Measurements from ENCODE around the gene ASB11. TPM values are rescaled to one million over a fixed set of nuclear protein-coding genes. Genes with fewer than 3 reads are reported as not detected.
A peak's percentile ranks its signal among the peaks of the same experiment; 100 is the strongest.
"Not testable (repeated sequence)": the region's sequence is repeated elsewhere in the genome, so short reads cannot be mapped to it uniquely, and the experiment has no call there.

ASB11 gene
- total RNA-seq, 1 donor from 2014 or later, result not detected

GRCh38 chrX:15305899-15306298 is 9.5 kb downstream of the ASB11 start:
- DNase-seq, result not testable (repeated sequence)

DNA sequence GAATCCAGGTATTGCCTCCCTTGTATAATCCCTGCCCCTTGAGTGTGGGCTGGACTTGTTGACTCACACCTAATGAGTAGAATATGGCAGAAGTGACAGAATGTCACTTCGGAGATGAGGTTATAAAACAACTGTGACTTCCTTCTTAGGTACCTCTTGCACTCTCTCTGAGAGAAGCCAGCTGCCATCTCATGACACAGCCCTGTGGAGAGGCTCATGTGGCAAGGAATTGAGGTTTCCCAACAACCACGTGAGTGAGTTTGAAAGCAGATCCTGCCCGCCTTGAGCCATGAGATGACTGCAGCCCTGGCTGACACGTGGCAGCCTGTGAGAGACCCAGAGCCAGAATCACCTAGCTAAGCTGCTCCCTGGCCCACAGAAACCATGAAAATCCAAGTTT is 13.5 kb downstream of the ASB11 start:
- no peak for DNase-seq

DNA sequence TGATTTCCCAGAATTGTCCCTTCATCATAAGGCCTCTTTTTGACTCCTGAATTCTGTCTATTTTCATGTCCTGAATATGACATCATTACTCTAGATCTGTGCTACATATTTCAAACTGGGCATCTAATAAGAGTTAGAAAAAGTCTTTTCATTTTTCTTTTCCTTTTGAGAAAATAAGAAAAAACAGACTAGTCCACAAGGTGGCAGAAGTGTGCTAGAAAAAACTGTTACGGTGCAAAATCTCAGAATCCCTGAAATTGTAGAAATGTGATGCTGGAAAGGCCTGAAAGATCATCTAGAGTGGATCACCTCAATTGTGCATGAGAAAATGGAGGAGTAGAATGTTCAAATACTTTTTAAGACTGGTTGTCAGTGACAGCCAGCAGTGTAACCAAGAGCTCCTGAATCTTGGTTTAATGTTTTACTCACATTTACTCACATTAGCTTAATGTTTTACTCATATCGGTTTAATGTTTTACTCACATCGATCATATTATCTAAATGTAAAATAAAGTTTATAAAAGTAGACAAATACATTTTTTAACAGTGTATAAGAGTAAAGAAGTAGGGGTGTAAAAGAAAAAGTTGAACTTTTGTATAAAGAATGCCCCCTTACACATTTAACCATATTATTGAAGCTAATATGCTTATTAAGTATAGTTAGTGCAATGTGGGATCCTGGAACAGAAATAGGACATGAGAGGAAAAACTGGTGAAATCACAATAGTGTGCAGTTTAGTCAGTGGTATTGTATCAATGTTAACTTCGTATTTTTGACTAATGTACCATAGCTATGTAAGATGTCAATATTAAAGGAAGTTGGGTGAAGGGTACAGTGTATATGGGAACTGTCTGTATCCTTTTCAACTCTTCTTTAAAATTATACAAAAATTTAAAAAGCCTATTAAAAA is 15.2 kb downstream of the ASB11 start:
- DNase-seq, result peak; percentile 59

- DNase-seq, result no peak
Observed at GRCh38 chrX:15298780-15299179, 16.7 kb downstream of the ASB11 start.

DNA sequence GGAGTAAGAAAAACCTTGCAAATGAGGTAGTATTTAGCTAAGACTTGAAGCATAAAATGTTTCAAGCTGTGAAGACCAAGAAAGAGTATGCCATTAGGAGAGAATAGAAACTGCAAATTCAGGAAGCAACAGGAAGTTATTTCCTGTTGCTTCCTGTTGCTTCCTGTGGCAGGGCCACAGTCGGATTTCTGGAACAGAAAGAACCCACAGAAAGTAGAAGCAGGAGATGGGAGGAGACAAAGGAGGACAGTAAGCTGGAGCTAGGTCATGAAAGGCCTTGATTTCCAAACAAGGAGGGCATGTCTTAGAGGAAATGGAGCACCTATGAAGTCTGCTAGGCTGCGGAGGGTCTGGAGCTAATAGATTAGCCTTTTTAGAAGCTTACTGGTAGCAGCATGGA is 17.2 kb downstream of the ASB11 start:
- DNase-seq, result peak; percentile 72

DNA sequence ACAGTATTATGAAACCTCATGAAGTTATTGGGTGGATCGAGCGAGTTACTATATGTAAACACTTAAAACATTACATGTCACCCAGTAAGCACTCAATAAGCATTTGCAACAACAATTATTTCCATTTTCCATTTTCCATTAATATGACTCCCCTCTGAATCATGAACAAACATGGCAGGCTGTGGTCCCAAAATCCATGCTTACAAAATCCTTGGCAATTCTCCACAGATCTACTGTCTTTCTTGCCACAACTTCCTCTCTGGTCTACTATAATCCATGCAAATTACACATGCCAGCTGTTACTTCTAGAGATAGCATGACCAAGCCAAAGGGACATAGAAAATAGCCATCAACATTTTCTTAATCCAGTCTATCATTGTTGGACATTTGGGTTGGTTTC is 22.0 kb downstream of the ASB11 start:
- no peak for DNase-seq

GRCh38 chrX:15292861-15293260 is 22.6 kb downstream of the ASB11 start:
- DNase-seq, result peak; percentile 22

DNA sequence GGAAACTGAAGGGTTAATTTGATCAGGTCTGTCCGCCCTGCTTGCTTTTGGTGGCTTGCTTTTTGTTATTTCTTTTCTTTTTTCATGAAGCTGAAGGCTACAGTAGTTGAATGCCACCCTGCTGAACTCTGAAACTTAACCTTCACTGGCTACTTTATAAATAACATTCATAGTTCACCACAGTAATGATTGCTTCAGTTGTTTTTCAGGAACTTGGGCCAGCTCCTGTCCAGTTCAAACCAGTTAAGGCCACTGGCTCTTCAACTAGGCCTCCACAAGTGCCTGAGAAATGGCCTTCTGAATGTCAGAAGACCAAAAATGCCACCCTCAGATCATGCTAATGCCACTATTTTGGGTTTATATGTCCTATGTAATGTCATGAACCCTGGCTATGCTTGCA is 37.8 kb downstream of the ASB11 start:
- DNase-seq, result no peak

DNA sequence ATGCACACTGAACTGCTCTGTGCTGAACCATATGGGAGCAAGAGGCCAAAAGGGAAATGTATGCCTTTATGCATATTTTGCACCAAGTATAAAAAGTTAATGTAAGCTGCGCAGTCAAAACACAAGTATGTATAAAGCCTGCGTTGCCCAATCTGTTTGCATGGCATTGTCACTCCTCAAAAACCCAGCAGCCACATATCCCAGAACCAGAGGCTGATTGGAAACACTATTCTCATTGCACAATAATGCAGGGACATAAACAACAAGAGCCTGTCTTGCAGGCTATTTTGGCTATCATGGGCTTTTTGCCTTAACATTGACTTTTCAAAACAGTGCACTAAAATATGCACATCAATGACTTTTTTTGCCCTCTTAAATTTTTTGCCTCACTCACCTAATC is 40.5 kb downstream of the ASB11 start:
- no peak for DNase-seq

DNA sequence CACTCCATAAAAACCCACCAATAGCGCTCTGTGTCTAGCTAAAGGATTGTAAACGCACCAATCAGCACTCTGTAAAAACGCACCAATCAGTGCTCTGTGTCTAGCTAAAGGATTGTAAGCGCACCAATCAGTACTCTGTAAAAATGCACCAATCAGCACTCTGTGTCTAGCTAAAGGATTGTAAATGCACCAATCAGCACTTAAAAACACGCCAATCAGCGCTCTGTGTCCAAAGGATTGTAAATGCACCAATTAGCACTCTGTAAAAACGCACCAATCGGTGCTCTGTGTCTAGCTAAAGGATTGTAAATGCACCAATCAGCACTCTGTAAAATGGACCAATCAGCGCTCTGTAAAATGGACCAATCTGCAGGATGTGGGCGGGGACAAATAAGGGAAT is 42.2 kb downstream of the ASB11 start:
- DNase-seq, result not testable (repeated sequence)

- no peak for DNase-seq
Observed at GRCh38 chrX:15271757-15272156, 43.7 kb downstream of the ASB11 start.

- DNase-seq, result peak; percentile 81
Observed at GRCh38 chrX:15269618-15270521, 45.6 kb downstream of the ASB11 start, which contains the start of gene ASB9. TSS of gene ASB9 (minus strand) at chrX:15270083. CDS start at chrX:15269874, 209 bp downstream.

DNA sequence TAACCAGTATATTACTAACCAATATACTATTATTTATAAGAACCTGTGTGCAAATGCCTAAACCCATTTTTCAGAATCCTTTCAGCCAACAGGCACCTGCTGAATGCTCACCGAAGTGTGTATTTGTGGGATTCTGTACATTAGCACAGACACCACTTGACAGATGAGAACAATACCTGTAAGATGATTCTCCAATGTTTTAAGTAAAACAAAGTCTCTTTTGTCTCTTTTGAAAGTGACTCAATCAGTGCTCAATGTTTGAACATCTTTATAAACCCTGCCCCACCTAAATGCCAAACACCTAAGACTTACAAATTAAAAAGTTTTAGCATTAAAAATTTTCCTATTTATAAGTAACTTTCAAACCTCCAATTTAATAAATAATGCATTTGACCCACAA is 46.3 kb downstream of the ASB11 start:
- DNase-seq, result no peak

DNA sequence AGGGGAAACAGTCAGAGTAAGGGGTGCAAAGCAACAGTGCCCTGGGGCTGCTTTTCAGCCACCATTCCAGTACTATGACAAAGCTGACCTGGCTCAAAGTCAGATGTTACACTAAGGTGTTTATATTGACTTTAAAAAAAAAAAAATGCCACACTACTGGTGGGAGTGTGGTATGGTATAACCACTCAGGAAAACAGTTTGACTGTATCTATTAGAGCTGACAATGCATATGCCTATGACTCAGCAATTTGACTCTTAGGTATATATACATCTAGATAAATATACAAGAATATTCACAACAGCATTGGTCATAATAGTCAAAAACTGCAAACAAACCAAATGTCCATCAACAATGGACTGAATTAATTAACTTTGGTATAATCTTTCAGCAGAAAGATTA is 60.6 kb downstream of the ASB11 start:
- DNase-seq, result no peak

- DNase-seq, result no peak
Observed at GRCh38 chrX:15245896-15246295, 69.5 kb downstream of the ASB11 start.

DNA sequence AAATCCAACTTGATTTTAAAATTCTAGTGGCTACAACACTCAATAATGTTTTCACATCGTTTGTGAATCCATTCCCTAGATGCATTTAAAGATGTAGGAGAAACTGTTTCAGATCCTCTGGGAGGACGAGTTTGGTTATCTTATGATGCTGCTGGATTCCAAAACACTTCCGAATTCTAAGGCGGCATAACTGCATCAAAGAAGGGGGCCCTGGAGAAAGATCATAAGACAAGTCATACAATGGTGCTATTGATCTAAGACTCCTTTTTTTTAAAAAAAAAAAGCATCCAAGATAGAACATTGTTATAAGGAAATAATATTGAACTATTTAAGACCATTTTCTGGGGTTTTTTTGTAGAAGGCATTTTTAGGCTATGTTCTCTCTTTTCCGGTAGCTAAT is 71.0 kb downstream of the ASB11 start:
- DNase-seq, result no peak

DNA sequence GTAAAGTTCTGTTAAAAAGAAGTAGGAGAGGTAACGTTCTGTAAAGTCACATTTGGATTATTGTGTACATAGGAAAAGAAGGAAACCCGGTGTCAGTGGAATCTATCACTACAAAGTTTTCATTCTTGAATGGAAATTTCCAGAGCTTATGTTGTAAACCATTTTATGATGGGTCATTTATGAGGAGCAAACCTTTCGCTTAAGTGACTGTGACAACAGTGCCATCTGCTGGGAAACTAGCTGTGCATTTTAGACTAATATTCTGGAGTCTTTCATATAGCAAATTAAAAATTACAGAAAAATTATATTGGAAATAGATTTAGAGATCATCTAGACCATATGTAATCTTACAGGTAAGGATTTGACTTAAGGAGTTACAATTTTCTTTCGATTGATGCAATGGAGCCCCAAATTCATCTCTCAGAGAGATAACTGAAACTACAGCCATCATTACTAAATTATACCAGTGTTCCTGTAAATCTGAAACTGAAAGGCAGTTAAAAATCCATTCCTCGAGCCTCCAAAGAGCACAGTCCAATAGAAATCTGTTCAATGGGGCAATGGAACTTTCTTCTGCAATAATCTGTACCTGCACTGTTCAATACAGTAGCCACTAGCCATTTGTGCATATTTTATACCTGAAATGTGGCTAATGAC is 72.4 kb downstream of the ASB11 start:
- DNase-seq, result peak; percentile 72

- no peak for DNase-seq
Observed at GRCh38 chrX:15241301-15241700, 74.1 kb downstream of the ASB11 start.

DNA sequence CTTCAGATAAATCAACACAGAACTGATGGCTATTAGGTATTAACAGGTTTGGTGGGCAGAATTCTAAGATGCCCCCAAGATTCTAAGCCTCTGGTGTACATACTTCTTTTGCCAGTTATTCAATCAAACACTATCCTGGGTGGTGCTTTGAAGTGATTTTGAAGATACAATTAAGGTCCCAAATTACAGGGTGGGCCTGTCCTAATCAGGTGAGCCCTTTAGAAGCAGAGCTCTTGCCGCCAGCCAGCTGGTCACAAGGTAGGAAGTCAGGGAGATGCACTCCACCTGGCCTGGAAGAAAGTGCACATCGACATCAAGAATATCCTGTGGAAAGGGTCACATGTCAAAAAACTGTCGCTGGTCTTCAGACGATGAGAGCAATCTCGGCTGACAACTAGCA is 75.0 kb downstream of the ASB11 start:
- DNase-seq, result no peak

- DNase-seq, result no peak
Observed at GRCh38 chrX:15236146-15236545, 79.3 kb downstream of the ASB11 start.

GRCh38 chrX:15235001-15235400 is 80.4 kb downstream of the ASB11 start:
- no peak for DNase-seq

GRCh38 chrX:15233416-15234015 is 81.9 kb downstream of the ASB11 start:
- DNase-seq, result peak; percentile 5

Measured in dermis blood vessel endothelial cell (primary cell).